MCF 10A (cell line): ENCODE data around the gene LATS1. TPM values are rescaled to one million over a fixed set of nuclear protein-coding genes. Genes with fewer than 3 reads are reported as not detected.
"Not testable (repeated sequence)": the region's sequence is repeated elsewhere in the genome, so short reads cannot be mapped to it uniquely, and the experiment has no call there.

Experiments used
- BruUV-seq: library from RNA; stranded (reverse); fragments of 400-500 nt; replicated peaks from 2 replicates; lab custom pipeline; 2021; lab: Mats Ljungman, UMichigan
- CTCF ChIA-PET: fragments of 300-600 bp; sonication (Branson Sonifier 250); formaldehyde crosslinking; extraction: SDS; loops from one replicate; lab custom pipeline; 2021; ENCODE audit warnings: antibody characterized with exemption, inconsistent platforms; lab: Yijun Ruan, JAX
- POLR2A ChIA-PET: fragments of 300-600, 350-650 bp; sonication (Branson Sonifier 250); formaldehyde crosslinking; extraction: SDS; loops from one replicate; lab custom pipeline; 2020; ENCODE audit warnings: antibody characterized with exemption, inconsistent platforms; lab: Yijun Ruan, JAX
- DNase-seq: peaks from one replicate; pipeline ENCODE4 v3.0.0-alpha.2; 2018; ENCODE audit not compliant: unreplicated experiment
- H3K27ac Mint-ChIP-seq: one replicate; pipeline ENCODE4 v1.8.0; 2022; ENCODE audit warnings: mild to moderate bottlenecking, low read depth, mixed read lengths; ENCODE audit not compliant: unreplicated experiment
- H3K27me3 Mint-ChIP-seq: one replicate; pipeline ENCODE4 v1.8.0; 2022; ENCODE audit warnings: mixed read lengths; ENCODE audit not compliant: insufficient read depth, unreplicated experiment
- H3K36me3 Mint-ChIP-seq: one replicate; pipeline ENCODE4 v1.8.0; 2022; ENCODE audit warnings: mild to moderate bottlenecking, moderate library complexity, mixed read lengths; ENCODE audit not compliant: insufficient read depth, unreplicated experiment
- H3K4me1 Mint-ChIP-seq: one replicate; pipeline ENCODE4 v1.8.0; 2022; ENCODE audit warnings: mixed read lengths; ENCODE audit not compliant: insufficient read depth, unreplicated experiment
- H3K4me3 Mint-ChIP-seq: one replicate; pipeline ENCODE4 v1.8.0; 2022; ENCODE audit warnings: mild to moderate bottlenecking, moderate library complexity, mixed read lengths; ENCODE audit not compliant: unreplicated experiment
- H3K9me3 Mint-ChIP-seq: one replicate; pipeline ENCODE4 v1.8.0; 2022; ENCODE audit warnings: mixed read lengths; ENCODE audit not compliant: unreplicated experiment
- intact Hi-C: fragments of 100-400 bp; cut with micrococcal nuclease; formaldehyde crosslinking; loops from 2 replicates; pipeline ENCODE4 v1.14.1; 2022
- total RNA-seq: library from RNA; stranded (reverse); gene quantifications from 2 replicates; pipeline ENCODE4 v1.2.3, GENCODE V29; 2022
- TF ChIP-seq, protein P1 (sequence below): fragments of 200-600 bp; IDR thresholded peaks from one replicate; pipeline ENCODE4 v1.8.0; 2022; ENCODE audit warnings: antibody characterized with exemption, mild to moderate bottlenecking; ENCODE audit not compliant: unreplicated experiment

The LATS1 gene
- total RNA-seq, 1 experiment from 2014 or later = 34.3 TPM

DNA sequence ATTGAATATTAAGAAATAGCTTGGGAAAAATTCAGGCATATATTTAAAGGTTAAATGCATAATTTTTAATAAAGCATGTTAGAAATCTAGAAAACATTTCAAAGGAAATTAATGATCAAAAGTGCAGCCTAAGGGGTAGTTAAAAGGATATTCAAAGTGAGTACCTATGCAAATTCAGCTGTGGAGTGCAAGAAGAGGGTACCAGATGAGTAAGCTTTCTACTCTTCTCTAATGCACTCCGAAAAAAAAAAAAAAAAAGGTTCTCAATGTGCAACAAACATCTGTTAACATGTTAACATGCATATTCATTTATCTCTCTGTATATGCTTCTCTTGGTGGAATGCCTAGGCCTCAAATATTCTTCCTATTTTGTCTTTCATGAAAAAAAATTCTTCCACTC lies 37.4 kb downstream of the LATS1 start:
- H3K4me1 Mint-ChIP-seq = peaks cover 16% of the 10 kb centered on the region
- intact Hi-C loops = no loop called here
- no TSS peak for BruUV-seq
- TF ChIP-seq, protein P1, sequence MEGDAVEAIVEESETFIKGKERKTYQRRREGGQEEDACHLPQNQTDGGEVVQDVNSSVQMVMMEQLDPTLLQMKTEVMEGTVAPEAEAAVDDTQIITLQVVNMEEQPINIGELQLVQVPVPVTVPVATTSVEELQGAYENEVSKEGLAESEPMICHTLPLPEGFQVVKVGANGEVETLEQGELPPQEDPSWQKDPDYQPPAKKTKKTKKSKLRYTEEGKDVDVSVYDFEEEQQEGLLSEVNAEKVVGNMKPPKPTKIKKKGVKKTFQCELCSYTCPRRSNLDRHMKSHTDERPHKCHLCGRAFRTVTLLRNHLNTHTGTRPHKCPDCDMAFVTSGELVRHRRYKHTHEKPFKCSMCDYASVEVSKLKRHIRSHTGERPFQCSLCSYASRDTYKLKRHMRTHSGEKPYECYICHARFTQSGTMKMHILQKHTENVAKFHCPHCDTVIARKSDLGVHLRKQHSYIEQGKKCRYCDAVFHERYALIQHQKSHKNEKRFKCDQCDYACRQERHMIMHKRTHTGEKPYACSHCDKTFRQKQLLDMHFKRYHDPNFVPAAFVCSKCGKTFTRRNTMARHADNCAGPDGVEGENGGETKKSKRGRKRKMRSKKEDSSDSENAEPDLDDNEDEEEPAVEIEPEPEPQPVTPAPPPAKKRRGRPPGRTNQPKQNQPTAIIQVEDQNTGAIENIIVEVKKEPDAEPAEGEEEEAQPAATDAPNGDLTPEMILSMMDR = no peak
- H3K9me3 Mint-ChIP-seq = no peaks in the 10 kb centered on the region
- no peaks in the 10 kb centered on the region for H3K27me3 Mint-ChIP-seq
- H3K36me3 Mint-ChIP-seq = peaks cover 77% of the 10 kb centered on the region
- no peak overlapping the region for H3K4me3 Mint-ChIP-seq
- DNase-seq = no peak
- H3K27ac Mint-ChIP-seq = no peak overlapping the region
- CTCF ChIA-PET = interaction anchor here (0.6 kb wide), 1 partner anchor 1215 kb away, joined by 3 read pairs; no protein-coding TSS in a partner anchor
- POLR2A ChIA-PET = no interaction called here

DNA sequence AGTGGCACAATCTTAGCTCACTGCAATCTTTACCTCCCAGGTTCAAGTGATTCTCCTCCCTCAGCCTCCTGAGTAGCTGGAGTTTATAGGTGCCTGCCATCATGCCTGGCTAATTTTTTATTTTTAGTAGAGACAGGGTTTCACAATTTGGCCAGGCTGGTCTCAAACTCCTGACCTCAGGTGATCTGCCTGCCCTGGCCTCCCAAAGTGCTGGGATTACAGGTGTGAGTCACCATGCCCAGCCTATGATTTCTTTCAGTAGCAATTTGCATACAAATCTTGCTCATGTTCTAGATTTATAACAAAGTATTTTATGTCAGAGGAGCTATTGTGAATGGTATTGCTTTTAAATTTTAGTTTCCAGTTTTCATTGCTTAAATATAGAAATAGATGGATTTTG lies 45.6 kb downstream of the LATS1 start:
- peaks cover 91% of the 10 kb centered on the region for H3K36me3 Mint-ChIP-seq
- intact Hi-C loops, H3K4me3 Mint-ChIP-seq, H3K9me3 Mint-ChIP-seq, H3K4me1 Mint-ChIP-seq, BruUV-seq, H3K27ac Mint-ChIP-seq, DNase-seq, H3K27me3 Mint-ChIP-seq: not testable (repeated sequence)
- POLR2A ChIA-PET = interaction anchor here (0.7 to 1.9 kb wide), 3 partner anchors 25 to 1092 kb away, joined by 3 to 5 read pairs (median 4); no protein-coding TSS in a partner anchor
- CTCF ChIA-PET = interaction anchor here (0.6 kb wide), 2 partner anchors 123 to 155 kb away, joined by 3 to 4 read pairs; no protein-coding TSS in a partner anchor

DNA sequence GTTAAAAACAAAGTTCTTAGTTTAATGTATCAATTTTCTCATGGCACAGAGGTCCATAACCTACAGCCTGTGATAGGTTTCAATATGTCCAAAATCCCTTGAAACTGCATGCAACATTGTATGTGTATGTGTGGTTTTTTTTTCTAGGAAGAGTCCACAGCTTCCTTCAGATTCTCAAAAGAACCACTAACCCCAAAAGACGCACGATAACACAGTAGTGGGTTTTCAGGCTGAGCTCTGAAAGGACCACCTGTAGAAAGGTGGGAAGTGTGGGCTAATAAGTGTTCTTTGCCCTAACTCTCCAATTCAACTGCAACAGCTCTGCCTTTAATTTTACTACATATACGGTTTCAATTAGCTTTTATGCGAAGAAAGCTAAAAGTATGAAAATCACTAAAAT lies 57.9 kb downstream of the LATS1 start:
- no peak for DNase-seq
- no peaks in the 10 kb centered on the region for H3K27me3 Mint-ChIP-seq
- no TSS peak for BruUV-seq
- H3K4me1 Mint-ChIP-seq = no peaks in the 10 kb centered on the region
- POLR2A ChIA-PET = interaction anchor here (0.7 to 1.7 kb wide), 5 partner anchors 12 to 389 kb away, joined by 3 to 7 read pairs (median 4); partner anchors contain the start of genes KATNA1 and PPIL4
- H3K4me3 Mint-ChIP-seq = no peak overlapping the region
- CTCF ChIA-PET = interaction anchor here (0.6 to 0.8 kb wide), 2 partner anchors 55 to 115 kb away, joined by 3 read pairs; partner anchors contain the start of gene PPIL4
- H3K36me3 Mint-ChIP-seq = peaks cover 64% of the 10 kb centered on the region
- TF ChIP-seq, protein P1 = no peak
- intact Hi-C loops = no loop called here
- H3K27ac Mint-ChIP-seq = no peak overlapping the region
- no peaks in the 10 kb centered on the region for H3K9me3 Mint-ChIP-seq

DNA sequence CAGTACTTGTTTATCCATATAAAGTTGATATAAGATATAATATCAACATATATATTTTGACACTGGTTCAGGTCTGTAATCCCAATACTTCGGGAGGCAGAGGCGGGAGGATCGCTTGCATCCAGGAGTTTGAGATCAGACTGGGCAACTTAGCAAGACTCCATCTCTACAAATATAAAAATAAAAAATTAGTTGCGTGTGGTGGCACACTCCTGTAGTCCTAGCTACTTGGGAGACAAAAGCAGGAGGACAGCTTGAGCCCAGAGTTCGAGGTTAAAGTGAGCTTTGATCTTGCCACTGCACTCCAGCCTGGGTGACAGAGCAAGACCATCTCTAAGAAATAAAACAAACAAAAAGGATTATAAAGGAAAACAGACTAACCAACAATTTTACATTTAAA lies 60.5 kb downstream of the LATS1 start:
- Mint-ChIP-seq H3K9me3 (no peaks in the 10 kb centered on the region), H3K36me3 (peaks cover 42% of the 10 kb centered on the region), H3K4me1 (no peaks in the 10 kb centered on the region), H3K4me3 (no peak overlapping the region), H3K27ac (no peak overlapping the region), H3K27me3 (no peaks in the 10 kb centered on the region)
- intact Hi-C loops = no loop called here
- ChIA-PET CTCF (interaction anchor here (0.5 kb wide), 1 partner anchor 182 kb away, joined by 4 read pairs; no protein-coding TSS in a partner anchor), POLR2A (interaction anchor here (0.7 to 1.6 kb wide), 4 partner anchors 9 to 107 kb away, joined by 3 to 6 read pairs (median 4); partner anchors contain the start of gene KATNA1)
- no peak for DNase-seq
- BruUV-seq = no TSS peak
- TF ChIP-seq, protein P1 = no peak
